Measurements from ENCODE around the gene LCE3D.
"Not testable (repeated sequence)": the region's sequence is repeated elsewhere in the genome, so short reads cannot be mapped to it uniquely, and the experiment has no call there.

LCE3D gene, protein sequence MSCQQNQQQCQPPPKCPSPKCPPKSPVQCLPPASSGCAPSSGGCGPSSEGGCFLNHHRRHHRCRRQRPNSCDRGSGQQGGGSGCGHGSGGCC

GRCh38 chr1:152580433-152580832 is at the start of gene LCE3D:
LCE3D (minus strand) TSS chr1:152580516; CDS start chr1:152579936, 580 bp downstream.
- no peak for DNase-seq

- DNase-seq, result no peak
Measured at GRCh38 chr1:152626744-152627143, 46.4 kb upstream of the LCE3D start.

GRCh38 chr1:152623203-152623844 is 43.0 kb upstream of the LCE3D start:
- no peak for DNase-seq

DNA sequence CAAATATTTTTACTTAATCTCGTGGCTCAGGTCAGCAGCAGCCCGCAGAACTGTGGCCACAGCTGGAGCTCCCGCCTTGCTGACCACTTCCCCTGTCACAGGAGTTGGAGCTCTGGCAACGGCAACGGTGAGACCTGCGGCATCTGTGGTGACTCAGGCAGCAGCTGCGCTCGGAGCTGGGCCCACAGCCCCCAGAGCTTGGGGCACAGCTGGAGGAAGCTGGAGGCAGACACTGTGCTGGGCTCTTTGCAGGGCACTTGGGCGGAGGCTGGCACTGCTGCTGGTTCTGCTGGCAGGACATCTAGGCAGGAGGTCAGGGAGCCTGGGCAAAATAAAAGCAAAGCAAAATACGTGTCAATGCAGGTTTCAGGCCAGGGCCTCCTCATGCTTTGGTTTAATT is 42.5 kb upstream of the LCE3D start, which contains the start of gene LCE3A:
TSS of gene LCE3A (minus strand) at position 301 of the 400 bp plus-strand sequence. CDS start at position 301, 0 bp downstream.
- no peak for DNase-seq

DNA sequence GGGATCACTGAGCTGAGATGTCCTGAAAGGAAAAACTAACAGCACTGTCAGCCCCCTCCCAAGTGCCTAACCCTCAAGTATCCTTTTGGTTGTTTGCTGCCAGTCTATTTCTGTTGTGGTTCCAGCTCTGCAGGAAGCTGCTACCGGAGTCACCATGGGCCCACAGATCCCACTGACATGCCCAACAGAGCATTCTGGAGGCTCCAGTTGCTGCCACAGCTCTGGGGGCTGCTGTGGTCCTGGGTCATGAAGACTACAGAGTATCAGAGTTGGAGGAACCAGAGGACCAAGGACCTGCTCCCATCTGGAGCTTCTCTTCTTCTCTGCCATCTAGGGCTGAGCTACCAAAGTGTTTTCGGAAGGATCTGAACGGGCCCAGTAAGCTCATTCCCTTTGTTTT is 41.7 kb upstream of the LCE3D start:
- DNase-seq, result no peak

- DNase-seq, result no peak
Measured at GRCh38 chr1:152613511-152613910, 33.2 kb upstream of the LCE3D start, which contains the start of gene LCE3B. LCE3B (plus strand) TSS chr1:152613811; CDS start chr1:152613811, 0 bp downstream.

DNA sequence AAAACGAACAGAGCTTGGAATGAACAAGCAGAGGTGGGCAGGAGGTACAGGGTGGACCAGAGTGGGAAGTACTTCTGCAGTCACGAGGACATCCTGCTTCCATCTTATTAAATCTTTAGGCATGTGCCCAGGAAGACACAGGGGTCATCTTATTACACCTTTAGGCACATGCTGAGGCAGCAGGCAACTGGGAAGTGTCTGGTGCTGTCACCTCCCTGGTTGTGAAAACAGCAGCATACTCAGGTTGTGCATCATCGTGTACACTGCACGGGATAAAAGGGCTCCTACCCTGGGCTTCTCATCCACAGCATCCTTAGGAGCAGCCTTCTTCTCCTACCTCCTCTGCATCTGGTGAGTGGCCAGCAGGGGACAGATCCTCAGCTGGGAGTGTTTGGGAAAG is 19.6 kb upstream of the LCE3D start, which contains the start of gene LCE3C:
TSS of gene LCE3C (plus strand) at position 301 of the 400 bp plus-strand sequence. CDS start 498 bp downstream, outside the sequence.
- DNase-seq, result no peak

DNA sequence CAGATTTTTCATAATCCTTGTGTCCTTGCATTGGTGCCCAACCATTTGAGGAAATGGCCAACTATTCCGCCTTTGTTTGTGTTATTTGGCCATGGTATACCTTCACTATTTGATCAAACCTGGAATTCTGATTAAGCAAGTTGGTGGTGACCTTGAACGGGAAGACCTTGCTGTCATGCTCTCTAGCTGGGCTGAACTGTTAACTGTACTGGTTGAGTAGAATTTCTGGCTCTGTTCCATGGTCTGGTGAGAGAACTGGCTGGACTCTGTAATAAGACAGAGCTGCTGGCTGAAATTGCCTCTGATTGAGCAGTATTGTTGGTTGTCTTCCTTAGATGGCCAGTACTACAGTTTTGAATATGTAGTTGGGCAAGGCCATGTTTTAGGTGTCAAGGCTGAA is 16.7 kb upstream of the LCE3D start:
- DNase-seq, result no peak

DNA sequence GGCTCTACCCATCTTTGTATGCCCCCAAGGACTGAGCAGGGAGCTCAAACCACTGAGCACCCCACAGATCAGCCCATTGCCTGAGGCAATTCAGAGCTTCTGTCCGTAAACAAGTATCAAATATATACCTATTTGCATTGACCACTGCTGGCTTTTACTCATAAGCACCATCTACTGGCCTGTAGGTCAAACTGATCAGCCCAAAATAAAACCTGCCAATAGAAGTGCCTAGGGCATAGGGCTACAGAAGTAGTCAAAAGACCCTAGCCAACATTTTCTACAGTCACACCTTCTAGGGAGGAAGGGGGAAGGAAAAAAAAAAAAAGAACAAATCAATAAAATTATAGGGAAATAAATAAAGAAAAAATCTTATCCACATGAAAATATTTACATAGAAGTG is 5.3 kb upstream of the LCE3D start:
- DNase-seq, result no peak

DNA sequence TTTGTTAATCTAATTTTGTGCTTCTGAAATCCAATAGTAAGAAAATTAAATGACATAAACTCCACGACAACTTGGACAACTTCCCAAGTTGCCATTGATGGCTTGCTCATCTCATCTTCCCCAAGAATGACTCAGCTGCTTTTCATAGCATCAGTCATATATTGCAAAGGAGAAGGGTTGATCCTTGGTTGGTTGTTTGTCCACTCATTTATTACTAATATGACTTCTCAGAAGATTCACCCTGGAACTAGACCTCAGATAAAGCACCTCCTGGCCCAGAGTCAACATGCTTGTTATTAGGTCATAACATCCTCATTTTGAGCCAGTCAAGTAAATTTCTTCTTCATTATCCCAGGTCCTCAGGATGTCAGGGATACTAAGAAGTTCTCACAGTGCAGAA is 2.3 kb upstream of the LCE3D start:
- no peak for DNase-seq

DNA sequence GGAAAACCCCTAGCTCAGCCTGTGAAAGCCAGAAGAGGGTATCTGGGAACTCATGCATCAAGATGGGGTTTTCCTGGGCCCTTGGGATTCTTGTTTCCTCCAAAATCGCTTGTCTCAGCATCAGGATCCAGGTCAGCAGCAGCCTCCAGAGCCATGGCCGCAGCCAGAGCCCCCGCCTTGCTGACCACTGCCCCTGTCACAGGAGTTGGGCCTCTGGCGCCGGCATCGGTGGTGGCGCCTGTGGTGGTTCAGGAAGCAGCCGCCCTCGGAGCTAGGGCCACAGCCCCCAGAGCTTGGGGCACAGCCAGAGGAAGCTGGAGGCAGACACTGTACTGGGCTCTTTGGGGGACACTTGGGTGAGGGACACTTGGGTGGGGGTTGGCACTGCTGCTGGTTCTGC is 790 bp downstream of the LCE3D start:
- not testable (repeated sequence) for DNase-seq

- DNase-seq, result no peak
Measured at GRCh38 chr1:152577168-152577567, 3.1 kb downstream of the LCE3D start.

GRCh38 chr1:152566681-152567080 is 13.6 kb downstream of the LCE3D start, which contains the start of gene LCE3E:
LCE3E (minus strand) TSS chr1:152566780; CDS start chr1:152566208, 572 bp downstream.
- DNase-seq, result no peak

DNA sequence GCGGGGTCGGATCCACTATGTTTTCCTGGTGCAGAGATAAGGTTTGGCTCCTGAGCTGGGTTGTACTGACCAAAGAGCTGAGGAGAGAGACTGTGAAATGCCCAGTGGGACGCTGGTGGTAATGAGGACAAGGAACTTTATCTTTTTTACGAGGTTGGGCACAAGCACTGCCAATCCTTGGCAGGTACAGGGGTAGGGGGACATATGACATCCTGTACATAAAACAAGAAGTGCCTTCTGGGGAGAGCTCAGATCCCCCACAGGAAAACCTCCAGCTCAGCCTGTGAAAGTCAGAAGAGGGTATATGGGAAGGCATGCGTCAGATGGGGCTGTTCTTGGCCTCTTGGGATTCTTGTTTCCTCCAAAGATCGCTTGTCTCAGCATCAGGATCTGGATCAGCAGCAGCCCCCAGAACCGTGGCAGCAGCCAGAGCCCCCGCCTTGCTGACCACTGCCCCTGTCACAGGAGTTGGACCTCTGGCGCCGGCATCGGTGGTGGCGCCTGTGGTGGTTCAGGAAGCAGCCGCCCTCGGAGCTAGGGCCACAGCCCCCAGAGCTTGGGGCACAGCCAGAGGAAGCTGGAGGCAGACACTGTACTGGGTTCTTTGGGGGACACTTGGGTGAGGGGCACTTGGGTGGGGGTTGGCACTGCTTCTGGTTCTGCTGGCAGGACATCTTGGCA is 14.6 kb downstream of the LCE3D start:
- DNase-seq, result no peak

- no peak for DNase-seq
Measured at GRCh38 chr1:152565115-152565514, 15.2 kb downstream of the LCE3D start.

GRCh38 chr1:152548358-152548757 is 32.0 kb downstream of the LCE3D start:
- DNase-seq, result not testable (repeated sequence)

GRCh38 chr1:152546704-152547103 is 33.6 kb downstream of the LCE3D start:
- no peak for DNase-seq

DNA sequence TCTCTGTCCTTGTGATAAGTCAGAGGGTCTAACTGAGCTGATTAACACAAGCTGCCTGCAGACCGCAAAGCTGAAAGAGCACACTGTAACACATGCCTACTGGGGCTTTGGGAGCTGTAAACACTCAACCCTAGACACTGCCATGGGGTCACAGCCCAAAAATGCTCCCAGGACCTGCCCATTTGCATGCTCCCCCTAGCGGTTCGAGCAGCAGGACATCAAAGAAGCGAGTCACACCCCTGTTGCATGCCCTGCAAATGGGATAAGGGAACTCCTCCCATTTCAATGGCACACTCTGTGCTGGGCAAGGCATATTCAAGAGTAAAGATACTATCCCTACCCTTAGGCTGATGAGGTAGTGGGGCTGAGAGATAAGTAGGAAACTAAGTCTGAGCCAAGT is 36.5 kb downstream of the LCE3D start:
- DNase-seq, result no peak

- no peak for DNase-seq
Measured at GRCh38 chr1:152539901-152540300, 40.4 kb downstream of the LCE3D start.

- DNase-seq, result no peak
Measured at GRCh38 chr1:152537496-152537895, 42.8 kb downstream of the LCE3D start.

- no peak for DNase-seq
Measured at GRCh38 chr1:152535774-152536173, 44.5 kb downstream of the LCE3D start.

- peak in 1 of 2 experiments; percentile 12 for DNase-seq
Measured at GRCh38 chr1:152533327-152533938, 46.9 kb downstream of the LCE3D start.

Data from stimulated activated CD4-positive, alpha-beta T cell treated with anti-CD3 and anti-CD28 coated beads, Interleukin-4, amount 100 ng/mL, for 4 hours (primary cell).